ENCODE measurements around the gene BTBD9. TPM values are rescaled to one million over a fixed set of nuclear protein-coding genes. Genes with fewer than 3 reads are reported as not detected.
A peak's percentile ranks its signal among the peaks of the same experiment; 100 is the strongest.

Gene BTBD9
- total RNA-seq, 1 experiment from 2014 or later = 10.8 TPM

DNA sequence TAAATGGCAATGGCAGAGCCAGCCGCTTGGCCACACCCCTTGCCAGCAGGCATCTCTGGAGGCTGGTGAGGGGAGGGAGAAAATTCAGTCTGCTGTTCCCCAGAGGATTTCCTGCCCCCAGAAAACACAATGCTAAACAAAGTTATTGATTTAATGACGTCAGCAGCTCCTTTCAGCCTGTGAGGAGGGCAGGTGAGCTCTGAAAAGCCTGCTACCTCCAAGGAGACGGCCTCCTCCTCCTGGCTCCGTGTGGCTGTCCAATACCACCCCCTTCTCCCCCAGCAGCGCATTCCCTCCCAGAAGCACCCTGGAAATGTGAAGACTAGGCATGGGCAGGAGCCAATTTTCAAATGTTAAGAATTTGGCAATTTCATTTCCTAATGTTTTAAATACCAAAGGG, 427.1 kb downstream of the BTBD9 start:
- H3K4me2 ChIP-seq = no peak overlapping the region
- no peaks in the 10 kb centered on the region for H4K20me1 ChIP-seq (ENCODE audit: insufficient read depth)
- H3K4me1 ChIP-seq (replicated peaks; ENCODE audit: insufficient read depth) = no peaks in the 10 kb centered on the region
- ChIA-PET CTCF (interaction anchor here (0.6 kb wide), 1 partner anchor 23 kb away, joined by 5 read pairs; no protein-coding TSS in a partner anchor), POLR2A (ENCODE audit: unreplicated experiment) (no interaction called here)
- H3K27ac ChIP-seq = no peak overlapping the region
- H3K9me3 ChIP-seq (ENCODE audit: insufficient read depth, low read depth) = no peaks in the 10 kb centered on the region
- no peak overlapping the region for H3K4me3 ChIP-seq
- TF ChIP-seq, protein P1, sequence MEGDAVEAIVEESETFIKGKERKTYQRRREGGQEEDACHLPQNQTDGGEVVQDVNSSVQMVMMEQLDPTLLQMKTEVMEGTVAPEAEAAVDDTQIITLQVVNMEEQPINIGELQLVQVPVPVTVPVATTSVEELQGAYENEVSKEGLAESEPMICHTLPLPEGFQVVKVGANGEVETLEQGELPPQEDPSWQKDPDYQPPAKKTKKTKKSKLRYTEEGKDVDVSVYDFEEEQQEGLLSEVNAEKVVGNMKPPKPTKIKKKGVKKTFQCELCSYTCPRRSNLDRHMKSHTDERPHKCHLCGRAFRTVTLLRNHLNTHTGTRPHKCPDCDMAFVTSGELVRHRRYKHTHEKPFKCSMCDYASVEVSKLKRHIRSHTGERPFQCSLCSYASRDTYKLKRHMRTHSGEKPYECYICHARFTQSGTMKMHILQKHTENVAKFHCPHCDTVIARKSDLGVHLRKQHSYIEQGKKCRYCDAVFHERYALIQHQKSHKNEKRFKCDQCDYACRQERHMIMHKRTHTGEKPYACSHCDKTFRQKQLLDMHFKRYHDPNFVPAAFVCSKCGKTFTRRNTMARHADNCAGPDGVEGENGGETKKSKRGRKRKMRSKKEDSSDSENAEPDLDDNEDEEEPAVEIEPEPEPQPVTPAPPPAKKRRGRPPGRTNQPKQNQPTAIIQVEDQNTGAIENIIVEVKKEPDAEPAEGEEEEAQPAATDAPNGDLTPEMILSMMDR (conservative IDR thresholded peaks at IDR 0.05) = no peak
- no peak for TF ChIP-seq EZH2 (IDR thresholded peaks at IDR 0.05; ENCODE audit: low read depth)
- H3F3A ChIP-seq (ENCODE audit: insufficient read depth, low read depth) = no peaks in the 10 kb centered on the region
- H3K27me3 ChIP-seq (ENCODE audit: insufficient read depth, low read depth) = no peaks in the 10 kb centered on the region
- intact Hi-C loops (cut with micrococcal nuclease; ENCODE audit: unreplicated experiment) = no loop called here
- BruUV-seq (replicated peaks) = no TSS peak
- H3K36me3 ChIP-seq (ENCODE audit: low read depth) = no peaks in the 10 kb centered on the region
- no peaks in the 10 kb centered on the region for H3K79me2 ChIP-seq (ENCODE audit: low read depth)
- H2AFZ ChIP-seq = no peak overlapping the region
- no peaks in the 10 kb centered on the region for H3K9me2 ChIP-seq (ENCODE audit: insufficient read depth)
- DNase-seq = peak in 1 of 2 experiments; percentile 38

DNA sequence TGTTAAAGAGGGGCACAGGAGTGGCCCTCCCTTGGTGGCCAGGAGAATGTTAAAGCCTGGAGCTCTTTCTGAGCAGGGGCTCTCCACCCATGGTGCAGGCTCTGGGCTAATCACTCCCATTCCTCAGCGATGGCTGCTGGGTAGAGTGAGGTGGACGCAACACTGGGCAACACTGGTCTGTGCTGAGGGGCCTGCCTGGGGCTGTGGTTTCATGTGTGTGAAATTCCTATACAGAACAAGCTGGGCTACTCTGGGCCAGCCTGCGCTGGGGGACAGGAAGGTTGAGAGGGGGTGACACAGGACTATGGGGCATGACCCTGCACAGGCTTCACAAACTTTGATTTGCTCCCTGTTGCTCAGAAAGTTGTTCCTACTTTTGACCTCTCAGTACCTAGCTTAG, 427.6 kb downstream of the BTBD9 start:
- intact Hi-C loops (cut with micrococcal nuclease; ENCODE audit: unreplicated experiment) = no loop called here
- Histone ChIP-seq H3F3A (ENCODE audit: insufficient read depth, low read depth) (no peaks in the 10 kb centered on the region), H2AFZ (no peak overlapping the region), H3K27me3 (ENCODE audit: insufficient read depth, low read depth) (no peaks in the 10 kb centered on the region), H3K79me2 (ENCODE audit: low read depth) (no peaks in the 10 kb centered on the region), H3K9me3 (ENCODE audit: insufficient read depth, low read depth) (no peaks in the 10 kb centered on the region), H3K9me2 (ENCODE audit: insufficient read depth) (no peaks in the 10 kb centered on the region), H3K4me3 (no peak overlapping the region), H3K4me1 (replicated peaks; ENCODE audit: insufficient read depth) (no peaks in the 10 kb centered on the region), H4K20me1 (ENCODE audit: insufficient read depth) (no peaks in the 10 kb centered on the region), H3K4me2 (no peak overlapping the region), H3K36me3 (ENCODE audit: low read depth) (no peaks in the 10 kb centered on the region), H3K27ac (no peak overlapping the region)
- CTCF ChIA-PET = interaction anchor here (0.6 kb wide), 1 partner anchor 22 kb away, joined by 5 read pairs; no protein-coding TSS in a partner anchor
- TF ChIP-seq EZH2 (IDR thresholded peaks at IDR 0.05; ENCODE audit: low read depth) = no peak
- TF ChIP-seq, protein P1 (conservative IDR thresholded peaks at IDR 0.05) = no peak
- POLR2A ChIA-PET (ENCODE audit: unreplicated experiment) = no interaction called here
- no TSS peak for BruUV-seq (replicated peaks)
- DNase-seq = no peak

DNA sequence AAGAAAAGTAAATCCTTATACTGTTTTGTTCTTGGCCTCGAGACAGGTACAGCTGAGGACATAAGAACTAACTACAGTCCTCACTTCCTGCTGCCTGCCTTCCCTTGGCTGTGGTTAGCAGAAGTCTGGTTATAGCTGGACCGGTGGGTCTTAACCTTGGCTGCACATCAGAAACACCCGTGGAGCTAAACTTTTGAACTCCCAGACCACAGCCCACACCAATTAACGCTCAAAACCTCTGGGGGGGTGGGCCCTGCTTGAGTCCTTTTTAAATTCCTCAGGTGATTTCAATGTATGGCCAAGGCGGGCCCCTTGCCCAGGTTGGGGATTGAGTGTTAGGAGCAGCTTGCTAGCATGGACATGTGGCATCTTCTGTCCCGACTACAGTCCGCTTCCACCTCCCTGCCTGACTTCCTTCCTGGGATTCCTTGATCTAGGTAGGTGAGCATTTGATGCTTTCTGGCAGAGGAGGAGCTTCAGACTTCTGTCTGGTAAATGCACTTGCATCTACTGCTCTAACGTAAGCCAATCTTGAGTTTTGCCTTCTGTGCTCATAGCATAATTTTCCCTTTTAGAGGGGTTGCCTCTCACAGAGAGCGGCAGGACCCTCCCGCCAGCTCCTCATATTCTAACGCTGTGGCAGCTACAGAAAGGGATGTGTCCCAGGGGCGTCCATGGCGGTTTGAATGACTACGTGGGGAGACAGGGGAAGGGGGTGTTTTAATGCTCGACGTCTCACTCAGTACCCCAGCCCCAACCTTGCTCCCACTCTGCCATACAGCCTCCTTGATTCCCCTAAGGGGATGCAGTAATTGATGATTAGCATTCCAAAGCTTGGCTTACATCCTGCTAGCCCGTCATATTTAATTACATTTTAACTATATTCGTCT, 430.1 kb downstream of the BTBD9 start:
- Histone ChIP-seq H3K79me2 (ENCODE audit: low read depth) (no peaks in the 10 kb centered on the region), H3K4me3 (no peak overlapping the region), H3K36me3 (ENCODE audit: low read depth) (no peaks in the 10 kb centered on the region), H3K4me1 (replicated peaks; ENCODE audit: insufficient read depth) (no peaks in the 10 kb centered on the region), H4K20me1 (ENCODE audit: insufficient read depth) (no peaks in the 10 kb centered on the region), H3F3A (ENCODE audit: insufficient read depth, low read depth) (no peaks in the 10 kb centered on the region), H3K9me2 (ENCODE audit: insufficient read depth) (no peaks in the 10 kb centered on the region), H3K4me2 (no peak overlapping the region), H3K27ac (no peak overlapping the region), H2AFZ (no peak overlapping the region), H3K27me3 (ENCODE audit: insufficient read depth, low read depth) (no peaks in the 10 kb centered on the region), H3K9me3 (ENCODE audit: insufficient read depth, low read depth) (no peaks in the 10 kb centered on the region)
- no peak for DNase-seq
- CTCF ChIA-PET = interaction anchor here (0.5 kb wide), 1 partner anchor 219 kb away, joined by 3 read pairs; no protein-coding TSS in a partner anchor
- no TSS peak for BruUV-seq (replicated peaks)
- POLR2A ChIA-PET (ENCODE audit: unreplicated experiment) = no interaction called here
- intact Hi-C loops (cut with micrococcal nuclease; ENCODE audit: unreplicated experiment) = loop anchor here (10.0 kb wide), 1 partner anchor 165 kb away; no protein-coding TSS in a partner anchor
- TF ChIP-seq EZH2 (IDR thresholded peaks at IDR 0.05; ENCODE audit: low read depth) = no peak
- TF ChIP-seq, protein P1 (conservative IDR thresholded peaks at IDR 0.05) = no peak

Data from PC-9 (cell line).